GM12892 (cell line): Measurements from ENCODE around the gene CYBA.

Experiments
- POLR2A ChIP-seq: IDR thresholded peaks from 2 replicates; pipeline ENCODE4 v1.6.1; 2011; ENCODE audit warnings: low read depth, low read length, control low read depth
- POLR2AphosphoS5 ChIP-seq: IDR thresholded peaks from 2 replicates; pipeline ENCODE4 v1.6.1; 2011; ENCODE audit warnings: low read depth, low read length, control low read depth

GRCh38 chr16:88635671-88636319 lies 15.1 kb downstream of the CYBA start:
- TF ChIP-seq POLR2A: no peak
- TF ChIP-seq POLR2AphosphoS5: no peak
